Measurements from ENCODE around the gene SAMD3.
"Not testable (repeated sequence)": the region's sequence is repeated elsewhere in the genome, so short reads cannot be mapped to it uniquely, and the experiment has no call there.

SAMD3 gene

DNA sequence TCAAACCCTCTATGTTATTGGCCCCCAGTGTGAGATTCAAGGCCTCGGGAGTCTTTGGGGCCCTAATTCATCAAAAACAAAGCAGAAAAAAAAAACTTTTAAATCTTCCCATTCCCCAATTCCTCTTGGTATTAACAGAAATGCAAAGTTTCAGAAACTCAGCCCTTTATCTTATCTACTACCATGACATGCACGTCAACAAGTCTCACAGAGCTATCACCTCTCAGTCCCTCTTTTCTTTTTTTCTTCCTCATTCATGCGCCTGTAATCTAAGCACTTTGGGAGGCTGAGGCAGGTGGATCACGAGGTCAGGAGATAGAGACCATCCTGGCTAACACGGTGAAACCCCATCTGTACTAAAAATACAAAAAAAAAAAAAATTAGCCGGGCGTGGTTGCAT is 22.7 kb downstream of the SAMD3 start:
- no peaks in the 10 kb centered on the region for H3K9me2 ChIP-seq (replicated peaks; ENCODE audit: low read depth, low read length)
- no peak overlapping the region for H3K4me2 ChIP-seq (ENCODE audit: low read depth, low read length, poor library complexity, severe bottlenecking)
- no peak overlapping the region for H2AFZ ChIP-seq (ENCODE audit: low read length)
- H3K4me3 ChIP-seq (ENCODE audit: low read length, poor library complexity, severe bottlenecking), result no peak overlapping the region
- H3K9ac ChIP-seq (ENCODE audit: low read depth, low read length, poor library complexity, severe bottlenecking), result no peak overlapping the region
- H3F3A ChIP-seq (ENCODE audit: low read depth), result no peaks in the 10 kb centered on the region
- no peaks in the 10 kb centered on the region for H3K9me3 ChIP-seq (ENCODE audit: insufficient read depth, low read depth, low read length)
- no peaks in the 10 kb centered on the region for H3K4me1 ChIP-seq (ENCODE audit: insufficient read depth, low read length, poor library complexity, severe bottlenecking)
- no peaks in the 10 kb centered on the region for H3K79me2 ChIP-seq (ENCODE audit: insufficient read depth, low read length)
- TF ChIP-seq, protein P1, sequence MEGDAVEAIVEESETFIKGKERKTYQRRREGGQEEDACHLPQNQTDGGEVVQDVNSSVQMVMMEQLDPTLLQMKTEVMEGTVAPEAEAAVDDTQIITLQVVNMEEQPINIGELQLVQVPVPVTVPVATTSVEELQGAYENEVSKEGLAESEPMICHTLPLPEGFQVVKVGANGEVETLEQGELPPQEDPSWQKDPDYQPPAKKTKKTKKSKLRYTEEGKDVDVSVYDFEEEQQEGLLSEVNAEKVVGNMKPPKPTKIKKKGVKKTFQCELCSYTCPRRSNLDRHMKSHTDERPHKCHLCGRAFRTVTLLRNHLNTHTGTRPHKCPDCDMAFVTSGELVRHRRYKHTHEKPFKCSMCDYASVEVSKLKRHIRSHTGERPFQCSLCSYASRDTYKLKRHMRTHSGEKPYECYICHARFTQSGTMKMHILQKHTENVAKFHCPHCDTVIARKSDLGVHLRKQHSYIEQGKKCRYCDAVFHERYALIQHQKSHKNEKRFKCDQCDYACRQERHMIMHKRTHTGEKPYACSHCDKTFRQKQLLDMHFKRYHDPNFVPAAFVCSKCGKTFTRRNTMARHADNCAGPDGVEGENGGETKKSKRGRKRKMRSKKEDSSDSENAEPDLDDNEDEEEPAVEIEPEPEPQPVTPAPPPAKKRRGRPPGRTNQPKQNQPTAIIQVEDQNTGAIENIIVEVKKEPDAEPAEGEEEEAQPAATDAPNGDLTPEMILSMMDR (conservative IDR thresholded peaks at IDR 0.05; ENCODE audit: low read length), result no peak
- no peak for TF ChIP-seq EZH2phosphoT487 (IDR thresholded peaks at IDR 0.05; ENCODE audit: borderline replicate concordance)
- H4K20me1 ChIP-seq (ENCODE audit: insufficient read depth, low read length, poor library complexity, severe bottlenecking), result no peaks in the 10 kb centered on the region
- H3K36me3 ChIP-seq (ENCODE audit: insufficient read depth, low read length), result no peaks in the 10 kb centered on the region
- no peaks in the 10 kb centered on the region for H3K27me3 ChIP-seq (ENCODE audit: insufficient read depth, low read length, poor library complexity, severe bottlenecking)

DNA sequence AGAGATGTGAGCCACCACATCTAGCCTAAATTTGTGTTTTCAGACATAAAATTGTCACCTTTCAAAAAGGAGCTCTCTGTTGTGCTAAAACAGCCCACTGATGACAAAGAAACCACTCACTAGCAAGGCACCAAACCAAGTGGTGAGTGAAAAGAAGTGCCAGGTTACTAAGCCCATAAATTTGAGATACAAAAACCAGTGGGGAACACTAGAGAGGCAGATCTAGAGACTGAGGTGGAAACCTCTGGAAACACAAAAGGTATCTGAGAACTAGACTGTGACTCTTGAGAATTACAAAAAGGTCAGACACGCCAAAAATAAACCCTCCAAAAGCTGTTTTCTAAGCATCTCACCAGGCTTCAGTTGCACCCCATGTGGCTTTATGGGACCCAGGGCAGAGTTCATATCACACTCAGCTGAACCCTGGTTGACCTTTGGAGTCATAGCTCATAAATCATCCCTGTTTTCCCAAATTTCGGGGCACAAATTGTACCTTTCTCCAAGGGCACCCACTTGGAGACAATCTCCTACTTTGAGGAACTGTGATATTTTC is 24.2 kb downstream of the SAMD3 start:
- Histone ChIP-seq H3K9me2 (replicated peaks; ENCODE audit: low read depth, low read length) (no peaks in the 10 kb centered on the region), H2AFZ (ENCODE audit: low read length) (no peak overlapping the region), H4K20me1 (ENCODE audit: insufficient read depth, low read length, poor library complexity, severe bottlenecking) (no peaks in the 10 kb centered on the region), H3F3A (ENCODE audit: low read depth) (no peaks in the 10 kb centered on the region), H3K9me3 (ENCODE audit: insufficient read depth, low read depth, low read length) (no peaks in the 10 kb centered on the region), H3K79me2 (ENCODE audit: insufficient read depth, low read length) (no peaks in the 10 kb centered on the region), H3K4me2 (ENCODE audit: low read depth, low read length, poor library complexity, severe bottlenecking) (no peak overlapping the region), H3K9ac (ENCODE audit: low read depth, low read length, poor library complexity, severe bottlenecking) (no peak overlapping the region), H3K4me3 (ENCODE audit: low read length, poor library complexity, severe bottlenecking) (no peak overlapping the region), H3K4me1 (ENCODE audit: insufficient read depth, low read length, poor library complexity, severe bottlenecking) (no peaks in the 10 kb centered on the region), H3K36me3 (ENCODE audit: insufficient read depth, low read length) (no peaks in the 10 kb centered on the region), H3K27me3 (ENCODE audit: insufficient read depth, low read length, poor library complexity, severe bottlenecking) (no peaks in the 10 kb centered on the region)
- no peak for TF ChIP-seq EZH2phosphoT487 (IDR thresholded peaks at IDR 0.05; ENCODE audit: borderline replicate concordance)
- TF ChIP-seq, protein P1 (conservative IDR thresholded peaks at IDR 0.05; ENCODE audit: low read length), result no peak

DNA sequence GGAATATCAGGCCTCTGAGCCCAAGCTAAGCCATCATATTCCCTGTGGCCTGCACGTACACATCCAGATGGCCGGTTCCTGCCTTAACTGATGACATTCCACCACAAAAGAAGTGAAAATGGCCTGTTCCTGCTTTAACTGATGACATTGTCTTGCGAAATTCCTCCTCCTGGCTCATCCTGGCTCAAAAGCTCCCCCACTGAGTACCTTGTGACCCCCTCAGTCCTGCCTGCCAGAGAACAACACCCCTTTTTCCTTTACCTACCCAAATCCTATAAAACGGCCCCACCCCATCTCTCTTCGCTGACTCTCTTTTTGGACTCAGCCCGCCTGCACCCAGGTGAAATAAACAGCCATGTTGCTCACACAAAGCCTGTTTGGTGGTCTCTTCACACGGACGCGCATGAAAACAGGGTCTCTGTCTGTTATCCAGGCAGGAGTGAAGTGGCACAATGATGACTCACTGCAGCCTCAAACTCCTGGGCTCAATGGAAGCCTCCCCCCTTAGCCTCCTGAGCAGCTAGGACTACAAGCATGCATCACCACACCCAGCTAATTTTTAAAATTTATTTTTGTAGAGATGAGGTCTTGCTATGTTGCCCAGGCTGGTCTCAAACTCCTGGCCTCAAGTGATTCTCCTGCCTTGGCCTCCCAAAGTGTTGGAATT is 24.8 kb downstream of the SAMD3 start:
- not testable (repeated sequence) for H3K9ac ChIP-seq (ENCODE audit: low read depth, low read length, poor library complexity, severe bottlenecking); H3K27me3 ChIP-seq (ENCODE audit: insufficient read depth, low read length, poor library complexity, severe bottlenecking); H3K79me2 ChIP-seq (ENCODE audit: insufficient read depth, low read length); H3K4me2 ChIP-seq (ENCODE audit: low read depth, low read length, poor library complexity, severe bottlenecking); H3K9me3 ChIP-seq (ENCODE audit: insufficient read depth, low read depth, low read length); H3K4me3 ChIP-seq (ENCODE audit: low read length, poor library complexity, severe bottlenecking); H3K4me1 ChIP-seq (ENCODE audit: insufficient read depth, low read length, poor library complexity, severe bottlenecking); H2AFZ ChIP-seq (ENCODE audit: low read length); H3K9me2 ChIP-seq (replicated peaks; ENCODE audit: low read depth, low read length); H3K36me3 ChIP-seq (ENCODE audit: insufficient read depth, low read length); H3F3A ChIP-seq (ENCODE audit: low read depth); H4K20me1 ChIP-seq (ENCODE audit: insufficient read depth, low read length, poor library complexity, severe bottlenecking)

DNA sequence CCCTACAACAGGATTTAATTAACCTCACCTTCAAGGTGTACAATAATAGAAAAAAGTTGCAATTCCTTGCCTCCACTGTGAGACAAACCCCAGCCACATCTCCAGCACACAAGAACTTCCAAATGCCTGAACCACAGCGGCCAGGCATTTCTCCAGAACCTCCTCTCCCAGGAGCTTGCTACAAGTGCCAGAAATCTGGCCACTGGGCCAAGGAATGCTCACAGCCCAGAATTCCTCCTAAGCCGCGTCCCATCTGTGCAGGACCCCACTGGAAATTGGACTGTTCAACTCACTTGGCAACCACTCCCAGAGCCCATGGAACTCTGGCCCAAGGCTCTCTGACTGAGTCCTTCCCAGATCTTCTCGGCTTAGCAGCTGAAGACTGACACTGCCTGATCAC is 28.3 kb downstream of the SAMD3 start:
- not testable (repeated sequence) for H3K9me2 ChIP-seq (replicated peaks; ENCODE audit: low read depth, low read length); H3K9me3 ChIP-seq (ENCODE audit: insufficient read depth, low read depth, low read length); H3K4me3 ChIP-seq (ENCODE audit: low read length, poor library complexity, severe bottlenecking); H3K9ac ChIP-seq (ENCODE audit: low read depth, low read length, poor library complexity, severe bottlenecking); H3K4me2 ChIP-seq (ENCODE audit: low read depth, low read length, poor library complexity, severe bottlenecking); H4K20me1 ChIP-seq (ENCODE audit: insufficient read depth, low read length, poor library complexity, severe bottlenecking); H3K27me3 ChIP-seq (ENCODE audit: insufficient read depth, low read length, poor library complexity, severe bottlenecking); H3K36me3 ChIP-seq (ENCODE audit: insufficient read depth, low read length); H2AFZ ChIP-seq (ENCODE audit: low read length); H3K79me2 ChIP-seq (ENCODE audit: insufficient read depth, low read length); H3K4me1 ChIP-seq (ENCODE audit: insufficient read depth, low read length, poor library complexity, severe bottlenecking); H3F3A ChIP-seq (ENCODE audit: low read depth)
